H9 (cell line): ENCODE results near the gene SCAF4. TPM values are rescaled to one million over a fixed set of nuclear protein-coding genes. Genes with fewer than 3 reads are reported as not detected.

Experiments used
- DNase-seq: peaks from one replicate; pipeline ENCODE4 v3.0.0-alpha.2; 2017
- H2AFZ ChIP-seq: one replicate; pipeline ENCODE4 v1.6.1; 2013; ENCODE audit warnings: mild to moderate bottlenecking, low read length, control low read depth, moderate library complexity
- H2AK5ac ChIP-seq: 2 replicates; pipeline ENCODE4 v1.6.1; 2013; ENCODE audit warnings: low read length, control low read depth, mixed read lengths; ENCODE audit not compliant: insufficient read length
- H2BK120ac ChIP-seq: one replicate; pipeline ENCODE4 v1.6.1; 2013; ENCODE audit warnings: low read depth, mild to moderate bottlenecking, low read length, control low read depth, inconsistent platforms; ENCODE audit not compliant: poor library complexity, severe bottlenecking
- H2BK12ac ChIP-seq: 2 replicates; pipeline ENCODE4 v1.6.1; 2013; ENCODE audit warnings: low read length, control low read depth, mixed read lengths, low read depth; ENCODE audit not compliant: insufficient read length
- H2BK15ac ChIP-seq: 2 replicates; pipeline ENCODE4 v1.6.1; 2013; ENCODE audit warnings: low read depth, low read length, control low read depth
- H2BK20ac ChIP-seq: one replicate; pipeline ENCODE4 v1.6.1; 2013; ENCODE audit warnings: low read depth, mild to moderate bottlenecking, low read length, control low read depth, inconsistent platforms; ENCODE audit not compliant: poor library complexity, severe bottlenecking
- H2BK5ac ChIP-seq: 2 replicates; pipeline ENCODE4 v1.6.1; 2013; ENCODE audit warnings: low read length, control low read depth, mixed read lengths; ENCODE audit not compliant: insufficient read length
- H3K14ac ChIP-seq: 2 replicates; pipeline ENCODE4 v1.6.1; 2013; ENCODE audit warnings: low read length, control low read depth; ENCODE audit not compliant: insufficient read depth
- H3K18ac ChIP-seq: 2 replicates; pipeline ENCODE4 v1.6.1; 2013; ENCODE audit warnings: low read depth, mild to moderate bottlenecking, mixed read lengths, low read length, control low read depth; ENCODE audit not compliant: insufficient read length
- H3K23ac ChIP-seq: 2 replicates; pipeline ENCODE4 v1.6.1; 2013; ENCODE audit warnings: low read length, control low read depth, mixed read lengths, low read depth; ENCODE audit not compliant: insufficient read length
- H3K23me2 ChIP-seq: 2 replicates; pipeline ENCODE4 v1.6.1; 2013; ENCODE audit warnings: low read depth, mild to moderate bottlenecking, mixed read lengths, low read length, control low read depth; ENCODE audit not compliant: insufficient read length, poor library complexity, severe bottlenecking
- H3K27ac ChIP-seq: 2 replicates; pipeline ENCODE4 v1.5.1; 2013; ENCODE audit warnings: low read length, control low read depth, mixed read lengths, low read depth; ENCODE audit not compliant: insufficient read length
- H3K27me3 ChIP-seq: 2 replicates; pipeline ENCODE4 v1.6.1; 2013; ENCODE audit warnings: low read length, control low read depth, inconsistent platforms; ENCODE audit not compliant: insufficient read depth
- H3K4ac ChIP-seq: 2 replicates; pipeline ENCODE4 v1.6.1; 2013; ENCODE audit warnings: low read depth, mild to moderate bottlenecking, control low read depth, inconsistent platforms, low read length, moderate library complexity
- H3K4me1 ChIP-seq: 2 replicates; pipeline ENCODE4 v1.6.1; 2013; ENCODE audit warnings: low read length, control low read depth, inconsistent platforms; ENCODE audit not compliant: insufficient read depth
- H3K4me2 ChIP-seq: 2 replicates; pipeline ENCODE4 v1.6.1; 2013; ENCODE audit warnings: low read length, control low read depth, mixed read lengths; ENCODE audit not compliant: insufficient read length, insufficient read depth
- H3K56ac ChIP-seq: 2 replicates; pipeline ENCODE4 v1.6.1; 2013; ENCODE audit warnings: low read depth, mild to moderate bottlenecking, mixed read lengths, low read length, control low read depth; ENCODE audit not compliant: insufficient read length
- H3K79me1 ChIP-seq: 2 replicates; pipeline ENCODE4 v1.6.1; 2013; ENCODE audit warnings: low read depth, mild to moderate bottlenecking, moderate library complexity, low read length, control low read depth, inconsistent platforms; ENCODE audit not compliant: insufficient read depth, poor library complexity, severe bottlenecking
- H3K79me2 ChIP-seq: 2 replicates; pipeline ENCODE4 v1.6.1; 2013; ENCODE audit warnings: low read length, control low read depth, inconsistent platforms; ENCODE audit not compliant: insufficient read depth
- H3K9ac ChIP-seq: 2 replicates; pipeline ENCODE4 v1.6.1; 2013; ENCODE audit warnings: low read length, control low read depth, mixed read lengths; ENCODE audit not compliant: insufficient read length; ENCODE audit errors: extremely low read depth
- H3K9me3 ChIP-seq: one replicate; pipeline ENCODE4 v1.6.1; 2013; ENCODE audit warnings: low read depth, low read length, inconsistent platforms; ENCODE audit not compliant: control insufficient read depth
- H3T11ph ChIP-seq: one replicate; pipeline ENCODE4 v1.6.1; 2013; ENCODE audit warnings: mild to moderate bottlenecking, low read length, control low read depth, inconsistent platforms
- H4K20me1 ChIP-seq: one replicate; pipeline ENCODE4 v1.6.1; 2013; ENCODE audit not compliant: control insufficient read depth, insufficient read length, insufficient read depth
- H4K5ac ChIP-seq: 2 replicates; pipeline ENCODE4 v1.6.1; 2013; ENCODE audit warnings: low read depth, mild to moderate bottlenecking, mixed read lengths, low read length, control low read depth; ENCODE audit not compliant: insufficient read length
- H4K8ac ChIP-seq: replicated peaks from 2 replicates; pipeline ENCODE4 v1.6.1; 2013; ENCODE audit warnings: low read length, control low read depth, mixed read lengths, low read depth; ENCODE audit not compliant: insufficient read length
- H4K91ac ChIP-seq: 2 replicates; pipeline ENCODE4 v1.6.1; 2013; ENCODE audit warnings: low read depth, mild to moderate bottlenecking, moderate library complexity, mixed read lengths, low read length, control low read depth; ENCODE audit not compliant: insufficient read length
- H3K27ac Mint-ChIP-seq, 3 experiments: 2 replicates in 2 of 3; 3 replicates in 1 of 3; pipeline ENCODE4 v1.8.0; 2020 to 2021; ENCODE audit warnings: mixed read lengths in 3 of 3, mild to moderate bottlenecking in 1 of 3, moderate library complexity in 1 of 3
- H3K27me3 Mint-ChIP-seq: 2 replicates; pipeline ENCODE4 v1.8.0; 2021; ENCODE audit warnings: low read depth, mild to moderate bottlenecking, moderate library complexity, mixed read lengths
- H3K36me3 Mint-ChIP-seq, 3 experiments: 2 replicates in 2 of 3; 3 replicates in 1 of 3; pipeline ENCODE4 v1.8.0; 2020 to 2021; ENCODE audit warnings: low read depth in 3 of 3, mixed read lengths in 3 of 3; ENCODE audit not compliant: insufficient read depth in 1 of 3
- H3K4me1 Mint-ChIP-seq, 2 experiments: 2 replicates each; pipeline ENCODE4 v1.8.0; 2020; ENCODE audit warnings: mixed read lengths in 2 of 2
- H3K4me3 Mint-ChIP-seq, 2 experiments: 2 replicates in 1 of 2; 3 replicates in 1 of 2; pipeline ENCODE4 v1.8.0; 2020 to 2021; ENCODE audit warnings: mild to moderate bottlenecking in 2 of 2, mixed read lengths in 2 of 2, moderate library complexity in 1 of 2
- H3K9me3 Mint-ChIP-seq, 2 experiments: 2 replicates in 1 of 2; 3 replicates in 1 of 2; pipeline ENCODE4 v1.8.0; 2020; ENCODE audit warnings: mild to moderate bottlenecking in 2 of 2, mixed read lengths in 2 of 2, moderate library complexity in 1 of 2
- WGBS: extraction: QIAGEN DNeasy Blood & Tissue Kit; methylation state at CpG from one replicate; pipeline ENCODE4 v1.1.7; 2013; ENCODE audit warnings: missing lambda C conversion rate, low lambda C conversion rate, mixed read lengths; ENCODE audit not compliant: insufficient read length; ENCODE audit errors: extremely low coverage; 5-methylcytosine and 5-hydroxymethylcytosine counted together
- total RNA-seq: library from RNA; stranded (reverse); gene quantifications from 2 replicates; pipeline ENCODE4 v1.2.1, GENCODE V29; 2021
- TF ChIP-seq, protein P1 (sequence below): fragments of 200-600 bp; sonication (generic); conservative IDR thresholded peaks from 3 replicates; pipeline ENCODE4 v1.8.0; 2021; ENCODE audit warnings: antibody characterized with exemption, mild to moderate bottlenecking

The SCAF4 gene
- total RNA-seq, 1 experiment from 2014 or later, result 76.8 TPM

DNA sequence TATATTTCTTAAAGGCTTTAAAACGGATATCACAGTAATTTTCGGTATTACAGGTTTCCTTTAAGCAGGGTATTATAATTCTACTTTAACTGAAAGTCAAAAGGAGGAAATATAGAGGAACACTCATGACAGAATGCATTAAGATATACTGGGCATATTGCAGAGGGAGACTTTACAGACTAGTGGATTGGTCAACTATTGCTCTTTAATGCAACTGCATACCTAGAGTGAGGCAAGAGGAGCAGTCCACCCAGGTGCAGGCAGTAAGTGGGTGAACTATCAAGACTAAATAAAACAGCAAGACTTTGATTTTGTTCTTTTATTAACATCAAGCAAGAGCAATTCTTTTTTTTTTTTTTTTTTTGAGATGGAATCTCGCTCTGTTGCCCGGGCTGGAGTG, 10.5 kb downstream of the SCAF4 start:
- H3T11ph ChIP-seq, result no peak overlapping the region
- WGBS, result no CpG with 5 or more reads among the region's 4 CpGs
- no peak overlapping the region for H3K23ac ChIP-seq
- H4K5ac ChIP-seq, result no peak overlapping the region
- no peak overlapping the region for H3K4ac ChIP-seq
- no peaks in the 10 kb centered on the region for H3K9me3 ChIP-seq
- H3K79me2 ChIP-seq, result peaks cover 57% of the 10 kb centered on the region
- H3K9me3 Mint-ChIP-seq, result no peaks in the 10 kb centered on the region
- no peaks in the 10 kb centered on the region for H3K27me3 ChIP-seq
- peaks cover 45 to 57% of the 10 kb centered on the region in 2 experiments for H3K4me1 Mint-ChIP-seq
- H3K79me1 ChIP-seq, result peaks cover 2% of the 10 kb centered on the region
- H3K27me3 Mint-ChIP-seq, result no peaks in the 10 kb centered on the region
- H3K4me3 Mint-ChIP-seq, result no peak overlapping the region
- H3K18ac ChIP-seq, result no peak overlapping the region
- no peak overlapping the region for H2BK15ac ChIP-seq
- H3K36me3 Mint-ChIP-seq, result peaks cover 2 to 14% (median 9%) of the 10 kb centered on the region in 3 experiments; a peak in 6 of 7 replicates
- no peak overlapping the region for H2BK120ac ChIP-seq
- H3K4me2 ChIP-seq, result no peak overlapping the region
- no peaks in the 10 kb centered on the region for H4K20me1 ChIP-seq
- no peak for DNase-seq
- H2BK20ac ChIP-seq, result no peak overlapping the region
- no peak overlapping the region for H2AK5ac ChIP-seq
- no peak overlapping the region for H2AFZ ChIP-seq
- no peak overlapping the region for H4K8ac ChIP-seq
- H2BK12ac ChIP-seq, result no peak overlapping the region
- H2BK5ac ChIP-seq, result no peak overlapping the region
- H3K27ac Mint-ChIP-seq, result no peak overlapping the region; a peak in 1 of 7 replicates
- TF ChIP-seq, protein P1, sequence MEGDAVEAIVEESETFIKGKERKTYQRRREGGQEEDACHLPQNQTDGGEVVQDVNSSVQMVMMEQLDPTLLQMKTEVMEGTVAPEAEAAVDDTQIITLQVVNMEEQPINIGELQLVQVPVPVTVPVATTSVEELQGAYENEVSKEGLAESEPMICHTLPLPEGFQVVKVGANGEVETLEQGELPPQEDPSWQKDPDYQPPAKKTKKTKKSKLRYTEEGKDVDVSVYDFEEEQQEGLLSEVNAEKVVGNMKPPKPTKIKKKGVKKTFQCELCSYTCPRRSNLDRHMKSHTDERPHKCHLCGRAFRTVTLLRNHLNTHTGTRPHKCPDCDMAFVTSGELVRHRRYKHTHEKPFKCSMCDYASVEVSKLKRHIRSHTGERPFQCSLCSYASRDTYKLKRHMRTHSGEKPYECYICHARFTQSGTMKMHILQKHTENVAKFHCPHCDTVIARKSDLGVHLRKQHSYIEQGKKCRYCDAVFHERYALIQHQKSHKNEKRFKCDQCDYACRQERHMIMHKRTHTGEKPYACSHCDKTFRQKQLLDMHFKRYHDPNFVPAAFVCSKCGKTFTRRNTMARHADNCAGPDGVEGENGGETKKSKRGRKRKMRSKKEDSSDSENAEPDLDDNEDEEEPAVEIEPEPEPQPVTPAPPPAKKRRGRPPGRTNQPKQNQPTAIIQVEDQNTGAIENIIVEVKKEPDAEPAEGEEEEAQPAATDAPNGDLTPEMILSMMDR, result no peak
- H3K14ac ChIP-seq, result no peak overlapping the region
- H3K56ac ChIP-seq, result no peak overlapping the region
- no peak overlapping the region for H3K27ac ChIP-seq
- no peaks in the 10 kb centered on the region; the same call in 1 of the 2 replicates for H3K4me1 ChIP-seq
- H3K9ac ChIP-seq, result no peak overlapping the region
- H4K91ac ChIP-seq, result no peak overlapping the region
- H3K23me2 ChIP-seq, result no peaks in the 10 kb centered on the region
